H54 (cell line): Measurements from ENCODE around the gene GTSF1L.
"Not testable (repeated sequence)": the region's sequence is repeated elsewhere in the genome, so short reads cannot be mapped to it uniquely, and the experiment has no call there.

Experiments
- DNase-seq: peaks from one replicate; pipeline ENCODE4 v3.0.0; 2011; ENCODE audit warnings: low spot score, mixed read lengths; ENCODE audit not compliant: insufficient read length
- FAIRE-seq: peaks from 3 replicates; lab custom pipeline; 2011; peaks lifted over from hg19 to GRCh38; lab: Jason Lieb, UNC
- POLR2A ChIP-seq: IDR thresholded peaks from 2 replicates; pipeline ENCODE4 v1.6.1; 2011; ENCODE audit warnings: low read depth, mild to moderate bottlenecking, low read length

GTSF1L gene

DNA sequence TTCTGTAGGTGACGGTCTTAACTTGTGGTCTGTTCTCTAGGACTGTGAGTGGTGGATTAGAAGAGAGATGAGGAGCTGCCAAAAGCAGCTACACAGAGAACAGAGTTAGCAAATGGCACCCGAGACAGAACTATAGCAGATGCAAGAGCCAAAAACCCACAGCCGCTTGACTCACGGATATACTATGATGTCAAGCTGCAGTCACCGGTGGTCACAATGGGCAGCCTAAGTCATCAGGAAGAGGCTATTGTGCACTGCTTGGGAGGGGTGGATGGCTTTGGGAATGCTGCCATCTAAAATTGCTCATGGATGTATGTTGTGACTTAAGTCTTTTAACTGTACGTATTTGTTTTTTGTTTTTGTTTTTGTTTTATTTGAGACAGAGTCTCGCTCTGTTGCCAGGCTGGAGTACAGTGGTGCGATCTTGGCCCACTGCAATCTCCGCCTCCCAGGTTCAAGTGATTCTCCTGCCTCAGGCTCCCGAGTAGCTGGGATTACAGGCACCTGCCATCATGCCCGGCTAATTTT lies at the start of gene GTSF1L:
TSS of gene GTSF1L (minus strand) at position 192 of the 528 bp plus-strand sequence. CDS start 308 bp downstream, outside the sequence.
- TF ChIP-seq POLR2A, result no peak
- FAIRE-seq (no peak), DNase-seq (peak; percentile 26)

DNA sequence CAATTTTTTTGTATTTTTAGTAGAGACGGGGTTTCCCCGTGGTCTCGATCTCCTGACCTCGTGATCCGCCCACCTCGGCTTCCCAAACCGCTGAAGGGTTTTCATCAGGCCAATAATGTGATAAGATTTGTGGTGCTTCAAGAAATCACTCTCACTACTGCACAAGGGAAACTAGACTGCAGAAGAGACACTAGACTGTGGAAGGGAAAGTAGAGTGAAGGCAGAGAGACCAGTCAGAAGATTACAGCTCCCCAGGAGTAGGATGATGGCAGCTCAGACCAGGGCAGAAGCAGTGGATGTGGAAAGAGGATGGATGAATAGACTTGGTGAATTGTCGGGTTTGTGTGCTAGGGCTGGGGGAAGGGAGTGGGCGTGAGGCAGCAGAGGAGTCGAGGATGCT lies 48.0 kb upstream of the GTSF1L start:
- FAIRE-seq (no peak), DNase-seq (no peak)
- no peak for TF ChIP-seq POLR2A

DNA sequence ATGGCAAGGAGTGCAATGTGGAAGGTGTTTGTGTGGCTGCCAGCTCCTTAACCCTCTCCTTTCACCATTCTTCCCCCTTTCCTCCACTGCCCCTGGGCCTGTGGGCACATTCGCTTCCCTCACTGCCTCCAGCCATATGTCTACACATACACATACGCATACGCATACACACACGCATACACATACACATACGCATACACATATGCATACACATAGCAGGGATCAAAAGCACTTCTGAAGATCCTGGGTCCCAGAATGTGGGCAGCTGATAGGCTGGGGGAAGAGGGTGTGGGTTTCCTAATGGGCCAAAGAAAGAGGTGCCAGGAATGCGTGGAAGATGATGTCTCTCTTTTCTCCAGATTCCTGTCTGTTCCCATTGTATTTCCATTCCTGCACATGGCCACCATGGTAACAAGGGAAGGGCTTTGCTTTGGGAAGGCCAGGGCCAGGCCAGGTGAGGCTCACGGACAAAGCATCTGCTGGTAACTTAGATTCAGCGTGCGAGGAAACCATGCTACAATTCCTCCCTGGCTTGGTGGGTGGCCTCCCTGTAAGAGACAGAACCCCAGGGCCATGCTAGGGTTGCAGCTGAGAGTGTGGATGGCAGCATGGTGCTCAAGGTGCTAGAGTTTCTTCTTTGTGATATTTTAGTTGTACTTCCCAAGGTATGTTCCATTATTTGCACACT lies 44.8 kb upstream of the GTSF1L start:
- DNase-seq, result no peak
- TF ChIP-seq POLR2A, result no peak
- FAIRE-seq, result no peak

DNA sequence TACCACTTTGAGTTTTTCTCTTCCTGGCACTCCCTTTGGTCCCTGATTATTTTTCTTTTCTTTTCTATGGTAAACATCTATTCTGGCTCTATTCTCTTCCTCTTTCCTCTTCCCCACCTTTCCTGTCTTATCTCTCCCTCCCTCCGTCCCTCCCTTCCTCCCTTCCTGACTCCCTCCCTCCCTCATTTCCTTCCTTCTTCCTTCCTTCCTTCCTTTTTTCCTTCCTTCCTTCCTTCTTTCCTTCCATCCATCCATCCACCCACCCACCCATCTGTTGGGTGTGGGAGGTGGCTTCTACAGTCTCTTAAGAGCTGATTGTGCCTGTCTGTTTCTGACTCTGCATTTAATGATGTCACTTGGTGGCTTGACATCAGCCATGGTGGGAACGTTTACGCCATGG lies 43.5 kb upstream of the GTSF1L start:
- no peak for TF ChIP-seq POLR2A
- DNase-seq, result no peak
- FAIRE-seq, result no peak

DNA sequence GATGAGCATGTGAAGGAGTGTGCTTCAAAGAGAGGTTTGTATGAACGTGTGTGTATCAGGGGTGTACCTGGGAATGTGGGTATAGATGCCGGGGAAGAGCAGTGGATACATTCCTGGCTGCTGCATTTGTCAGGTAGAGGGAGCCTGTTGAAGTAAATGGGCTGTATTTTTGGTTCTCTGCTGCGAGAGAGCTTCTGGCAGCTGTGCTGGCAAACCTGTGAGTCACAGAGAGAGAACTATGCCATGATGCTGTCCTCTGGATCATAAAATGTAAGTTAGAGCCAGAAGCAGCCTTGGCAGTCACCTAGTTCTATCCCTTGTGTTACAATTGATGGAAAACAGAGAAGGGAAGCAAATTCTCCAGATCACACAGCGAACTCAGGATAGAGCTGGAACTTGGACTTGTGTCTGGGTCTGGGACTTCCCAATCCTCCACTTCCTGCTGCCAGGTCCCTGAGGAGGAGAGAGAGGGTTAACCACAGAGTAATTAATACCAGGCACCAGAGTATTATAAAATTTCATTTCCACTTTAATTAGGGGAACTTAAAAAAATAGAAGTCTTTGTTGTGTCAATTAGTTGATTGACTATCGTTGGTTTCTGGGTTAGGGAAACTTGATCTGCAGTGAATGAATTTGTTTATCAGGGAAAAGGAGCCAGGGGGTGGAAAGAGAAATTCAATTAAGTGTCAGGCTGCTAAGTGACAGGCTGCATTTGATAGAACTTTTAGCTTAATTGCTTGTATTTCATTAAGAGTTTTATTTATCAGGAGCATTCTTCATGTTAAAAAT lies 41.1 kb upstream of the GTSF1L start:
- no peak for TF ChIP-seq POLR2A
- FAIRE-seq (no peak), DNase-seq (peak; percentile 50)

DNA sequence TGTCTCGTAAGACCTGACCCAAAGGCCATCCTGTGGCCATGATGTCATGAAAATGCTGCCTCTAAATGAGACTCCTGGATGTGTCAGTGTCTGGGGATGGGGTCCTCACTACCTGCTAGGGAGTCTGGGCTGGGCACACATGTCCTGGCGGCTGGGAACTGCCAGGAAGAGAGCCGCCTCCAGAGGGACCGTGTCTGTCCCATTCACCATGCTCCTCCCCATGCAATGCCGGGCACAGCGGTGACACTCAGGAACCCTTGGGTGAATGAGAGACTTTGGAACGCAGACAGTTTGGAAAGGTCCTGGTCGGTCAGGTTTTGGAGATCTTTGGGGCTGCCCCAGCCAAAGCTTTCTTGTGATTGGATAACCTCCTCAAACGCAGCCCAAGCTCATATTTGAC lies 40.1 kb upstream of the GTSF1L start:
- DNase-seq (no peak), FAIRE-seq (no peak)
- TF ChIP-seq POLR2A, result no peak

DNA sequence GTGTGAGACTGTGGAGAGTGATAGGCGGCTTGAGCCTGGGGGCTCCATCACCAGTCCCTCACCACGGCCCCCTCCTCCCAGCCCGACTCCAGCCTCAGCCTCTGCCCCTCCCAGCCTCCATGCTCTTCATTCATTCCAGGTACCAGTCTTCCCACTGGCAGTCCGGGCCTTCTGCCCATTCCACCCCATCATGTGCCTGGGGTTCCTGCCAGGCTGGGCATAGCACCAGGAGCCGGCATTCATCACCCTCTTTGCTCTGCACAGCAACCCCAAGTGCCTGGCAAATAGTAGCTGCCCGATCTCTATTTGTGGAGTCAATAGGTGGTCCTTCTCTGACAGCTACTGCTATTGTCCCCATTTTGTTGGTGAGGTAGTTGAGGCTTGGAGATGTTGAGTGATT lies 39.6 kb upstream of the GTSF1L start:
- TF ChIP-seq POLR2A, result no peak
- no peak for FAIRE-seq
- DNase-seq, result no peak

DNA sequence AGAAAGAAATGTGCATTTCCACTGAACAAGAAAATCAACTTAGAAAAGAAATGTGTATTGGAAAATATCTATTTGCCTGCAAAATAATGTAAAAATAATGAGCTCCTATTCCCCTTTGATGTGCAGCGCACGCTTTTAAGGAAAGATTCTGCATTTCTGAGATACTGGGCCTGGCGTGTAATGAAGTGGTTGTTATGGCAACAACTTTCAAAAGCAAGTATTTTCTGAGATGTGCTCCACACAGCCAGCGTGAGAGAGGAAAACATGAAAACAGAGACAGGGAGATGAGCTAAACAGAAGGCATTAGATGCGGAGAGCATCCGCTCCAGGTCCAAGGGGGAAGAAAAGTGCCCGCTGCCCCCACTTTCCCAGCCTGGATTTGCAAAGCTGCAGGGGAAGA lies 39.1 kb upstream of the GTSF1L start:
- DNase-seq (no peak), FAIRE-seq (no peak)
- no peak for TF ChIP-seq POLR2A

DNA sequence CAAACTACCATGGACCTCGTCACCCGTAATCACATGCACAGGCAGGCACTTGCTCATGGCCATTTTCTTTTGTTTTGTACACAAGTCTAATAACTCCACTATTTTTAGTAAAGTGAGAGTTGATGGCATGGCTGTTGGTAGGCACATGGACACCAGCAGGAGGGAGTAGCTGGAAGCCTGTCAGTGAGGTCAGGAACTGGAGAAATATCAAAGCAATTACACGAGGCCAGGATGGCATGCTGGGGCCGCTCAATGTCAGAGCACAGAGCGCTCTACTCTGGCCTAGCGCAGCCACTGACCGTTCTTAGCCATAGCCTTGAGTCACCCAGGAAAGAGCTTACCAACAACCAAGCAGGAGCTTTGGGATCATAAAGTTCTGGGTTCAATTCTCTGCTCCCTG lies 36.1 kb upstream of the GTSF1L start:
- DNase-seq, result no peak
- TF ChIP-seq POLR2A, result no peak
- no peak for FAIRE-seq

DNA sequence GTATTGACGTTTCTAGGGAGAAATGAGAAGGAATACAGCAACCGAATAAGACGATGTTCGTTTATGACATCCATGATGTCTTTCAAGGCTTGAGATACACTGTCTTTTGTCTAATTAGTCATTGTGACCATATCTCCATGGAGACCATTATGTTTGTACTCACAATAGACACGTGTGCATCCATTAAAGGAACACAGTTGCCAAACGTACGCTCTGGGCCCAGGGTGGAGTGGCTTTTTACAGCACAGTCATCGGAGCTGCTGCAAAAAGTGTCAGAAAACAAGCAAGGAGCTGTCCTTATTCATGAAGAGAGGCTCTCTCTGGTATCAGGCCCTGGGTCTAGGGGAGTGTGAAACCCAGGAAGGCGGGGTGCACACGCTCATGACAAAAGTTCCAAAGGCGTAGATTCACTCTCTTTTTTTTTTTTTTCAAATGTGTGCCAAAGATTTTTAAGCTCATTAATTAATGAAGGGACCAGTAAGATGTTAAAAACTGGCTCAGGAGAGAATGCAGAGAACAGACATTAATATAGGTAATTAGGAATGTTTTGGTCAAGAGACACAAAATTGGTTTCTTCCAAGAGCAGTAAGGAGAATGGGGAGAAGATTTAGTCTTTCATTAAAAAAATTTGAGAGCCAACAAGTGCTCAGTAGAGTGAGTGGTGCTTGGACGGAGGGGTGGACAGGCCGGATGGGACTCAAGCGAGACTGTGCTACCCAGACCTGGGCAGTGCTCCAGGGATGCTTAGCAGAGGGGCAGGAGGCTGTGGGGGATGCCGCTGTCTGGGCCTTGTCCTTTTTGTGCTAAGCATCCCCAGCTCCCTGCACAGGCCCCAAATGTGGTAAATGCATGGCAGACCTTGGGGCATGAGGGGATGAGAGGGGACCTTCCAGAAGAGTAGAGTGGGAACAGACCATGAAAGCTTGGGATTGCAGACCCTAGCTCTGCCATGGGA lies 34.9 kb upstream of the GTSF1L start:
- DNase-seq, result no peak
- no peak for TF ChIP-seq POLR2A
- no peak for FAIRE-seq

DNA sequence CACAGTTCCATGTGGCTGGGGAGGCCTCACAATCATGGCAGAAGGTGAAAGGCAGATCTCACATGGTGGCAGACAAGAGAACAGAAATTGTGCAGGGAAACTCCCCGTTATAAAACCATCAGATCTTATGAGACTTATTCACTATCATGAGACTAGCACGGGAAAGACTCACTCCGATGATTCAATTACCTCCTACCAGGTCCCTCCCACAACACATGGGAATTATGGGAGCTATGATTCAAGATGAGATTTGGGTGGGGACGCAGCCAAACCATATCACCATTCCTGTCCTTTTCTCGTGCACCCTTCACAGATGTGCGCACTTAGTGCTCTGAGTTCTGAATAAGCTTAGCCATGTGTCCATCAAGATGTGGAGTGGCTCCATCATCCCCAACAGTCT lies 31.1 kb upstream of the GTSF1L start:
- not testable (repeated sequence) for DNase-seq, FAIRE-seq

DNA sequence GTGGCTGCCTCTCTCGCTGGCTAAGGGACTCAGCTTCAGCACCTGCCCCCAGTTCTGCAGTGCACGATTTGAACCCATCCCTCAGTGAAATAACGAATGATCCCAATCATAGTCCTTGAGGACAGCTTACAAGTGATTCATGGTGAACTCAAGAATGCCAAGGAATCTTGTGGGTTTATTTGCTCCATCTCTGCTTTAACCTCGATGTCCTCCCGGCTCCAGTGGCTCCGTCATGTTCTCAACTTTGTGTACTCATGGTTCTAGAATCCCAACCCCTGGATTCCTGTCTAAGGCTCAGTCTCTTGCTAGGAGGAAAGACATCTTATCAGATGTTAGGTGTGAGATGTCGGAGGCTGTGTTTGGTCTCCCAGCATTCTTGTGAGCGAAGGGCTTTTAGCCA lies 29.0 kb upstream of the GTSF1L start:
- FAIRE-seq, result no peak
- DNase-seq, result no peak
- TF ChIP-seq POLR2A, result no peak

DNA sequence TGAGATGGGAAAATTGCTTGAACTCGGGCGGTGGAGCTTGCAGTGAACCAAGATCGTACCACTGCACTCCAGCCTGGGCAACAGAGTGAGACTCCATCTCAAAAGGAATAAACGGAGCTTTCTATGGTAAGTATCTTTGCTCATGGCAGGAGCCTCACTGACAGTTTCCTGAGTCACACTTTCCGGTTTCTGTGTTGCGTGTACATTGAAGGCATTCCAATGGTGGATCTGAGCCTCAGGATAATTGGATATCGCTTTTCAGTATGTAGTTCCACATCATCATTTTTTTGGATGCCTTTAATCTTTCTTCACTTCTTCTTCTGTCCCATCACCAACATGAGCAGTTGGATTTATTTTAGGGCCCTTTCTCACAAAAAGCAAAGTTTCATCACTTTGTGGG lies 28.6 kb upstream of the GTSF1L start:
- TF ChIP-seq POLR2A, result no peak

More for the DNA sequence above, 28.6 kb upstream of the GTSF1L start:
- no peak for DNase-seq
- no peak for FAIRE-seq
